GM19463 (cell line): ENCODE data around the gene PLA2G2E.

ENCODE experiments used
- ATAC-seq: cut with Tn5 transposase; IDR thresholded peaks from one replicate; pipeline ENCODE4 v1.9.1; 2021; ENCODE audit warnings: mild to moderate bottlenecking, moderate library complexity; ENCODE audit not compliant: unreplicated experiment

Gene PLA2G2E, protein sequence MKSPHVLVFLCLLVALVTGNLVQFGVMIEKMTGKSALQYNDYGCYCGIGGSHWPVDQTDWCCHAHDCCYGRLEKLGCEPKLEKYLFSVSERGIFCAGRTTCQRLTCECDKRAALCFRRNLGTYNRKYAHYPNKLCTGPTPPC

DNA sequence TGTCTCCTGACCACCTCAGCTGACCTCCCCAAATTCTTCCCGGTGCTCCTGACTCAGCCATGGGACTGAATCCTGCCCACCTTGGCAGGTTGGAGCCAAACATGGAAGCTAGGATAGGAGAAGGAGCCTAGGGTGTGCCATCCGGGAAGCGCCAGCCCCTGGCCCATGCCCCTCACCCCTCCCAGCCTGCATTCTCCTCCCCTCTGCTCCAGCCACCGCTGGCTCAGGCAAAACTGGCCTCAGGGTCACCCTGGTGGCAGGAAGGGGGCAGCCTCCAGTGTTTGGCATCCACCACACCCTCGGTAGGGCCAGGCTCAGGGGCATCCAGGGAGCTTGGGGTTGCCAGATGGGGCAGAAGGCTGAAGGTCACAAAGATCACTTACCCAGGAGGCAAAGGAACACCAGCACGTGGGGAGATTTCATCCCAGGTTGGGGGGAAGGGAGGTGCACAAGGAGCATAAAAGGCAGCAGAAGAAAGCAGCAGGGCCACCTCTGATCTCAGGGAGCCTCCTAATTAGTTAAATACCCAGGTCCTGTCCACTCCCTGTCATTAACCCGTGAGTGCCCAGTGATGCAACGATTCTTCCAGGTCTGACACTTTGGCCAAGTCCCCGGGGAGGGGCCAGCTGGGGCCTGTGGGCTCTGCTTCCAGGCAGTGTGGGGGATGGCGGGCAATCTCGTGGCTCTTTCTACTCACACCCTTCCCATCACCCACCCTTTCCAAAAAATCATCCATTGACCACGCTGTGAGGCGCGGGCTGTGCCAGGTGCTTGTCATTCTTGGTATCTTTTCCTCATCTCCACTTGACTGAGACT lies at the start of gene PLA2G2E:
Gene PLA2G2E, minus strand, starts transcription at position 481 of the 816 bp plus-strand sequence. Its CDS starts 58 bp downstream, at position 423.
- no peak for ATAC-seq

DNA sequence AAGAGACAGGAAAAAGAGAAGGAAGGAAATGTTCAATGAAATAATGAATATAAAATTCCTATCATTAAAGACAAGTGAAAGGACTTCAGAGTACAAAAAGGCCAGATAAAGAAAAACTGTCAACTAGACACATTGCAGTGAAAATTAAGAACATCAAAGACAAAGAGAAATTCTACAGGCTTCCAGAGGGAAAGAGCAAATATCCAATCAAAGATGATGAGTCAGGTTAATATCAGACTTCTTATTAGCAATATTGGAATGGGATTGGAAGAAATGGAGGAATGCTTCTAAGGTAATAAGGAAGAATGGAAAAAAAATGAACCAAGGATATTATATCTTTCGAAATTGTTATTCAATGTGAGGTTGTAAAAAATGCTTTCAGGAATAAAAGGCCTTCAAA lies 48.2 kb upstream of the PLA2G2E start:
- no peak for ATAC-seq

DNA sequence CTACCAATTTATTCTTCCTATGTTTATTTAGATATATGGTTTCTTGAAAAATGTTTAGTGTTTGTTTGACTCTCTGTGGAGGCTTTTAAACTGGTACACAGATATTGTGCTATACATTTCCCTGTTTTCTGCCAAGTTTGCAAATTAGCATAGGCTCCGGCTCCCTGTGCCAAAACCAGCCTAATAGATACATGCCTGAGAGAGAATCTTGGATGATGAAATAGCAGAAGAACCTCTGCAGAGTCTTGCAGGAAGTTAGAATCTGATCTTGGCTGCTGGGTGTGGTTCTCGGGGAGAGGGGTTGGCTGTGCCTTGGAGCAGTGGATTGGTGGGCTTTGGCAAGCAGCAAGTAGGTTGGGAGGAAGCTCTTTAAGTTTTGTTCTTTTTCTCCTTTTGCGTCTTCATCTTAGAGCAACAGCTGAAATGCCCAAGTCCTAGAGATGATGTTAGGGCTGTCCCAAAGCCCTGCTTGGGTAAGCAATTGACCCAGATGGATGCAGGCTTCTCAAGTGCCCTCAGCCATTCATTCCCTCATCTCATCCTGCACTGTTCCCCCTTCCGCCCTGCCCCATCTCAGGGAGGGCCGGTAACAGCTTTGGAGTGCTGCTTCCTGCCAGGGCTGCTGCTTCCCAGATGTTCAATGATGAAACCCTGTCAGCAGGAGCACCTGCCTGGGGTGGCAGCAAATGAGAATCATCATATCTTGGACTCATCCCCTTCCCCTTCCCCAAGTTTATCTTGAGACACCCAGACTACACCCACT lies 46.7 kb upstream of the PLA2G2E start:
- no peak for ATAC-seq

DNA sequence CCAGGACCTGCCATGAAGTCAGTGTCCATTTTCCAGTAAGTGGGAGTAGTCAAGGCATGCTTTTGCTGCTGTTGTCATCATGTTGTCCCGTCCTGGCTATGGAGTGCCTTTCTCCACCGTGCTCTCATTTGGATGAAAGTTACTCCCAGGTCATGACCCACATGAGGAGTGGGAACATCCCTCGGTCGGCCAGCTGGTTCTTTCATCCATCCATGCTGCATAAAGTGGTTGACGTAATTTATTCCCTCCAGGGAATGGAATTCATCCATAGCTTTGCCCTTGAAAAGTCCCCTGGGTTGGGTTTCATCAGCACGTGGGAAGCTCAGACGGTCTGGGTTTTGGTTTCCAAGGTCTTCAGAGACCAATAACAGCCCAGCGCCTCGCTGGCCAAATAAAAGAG lies 44.4 kb upstream of the PLA2G2E start:
- no peak for ATAC-seq

DNA sequence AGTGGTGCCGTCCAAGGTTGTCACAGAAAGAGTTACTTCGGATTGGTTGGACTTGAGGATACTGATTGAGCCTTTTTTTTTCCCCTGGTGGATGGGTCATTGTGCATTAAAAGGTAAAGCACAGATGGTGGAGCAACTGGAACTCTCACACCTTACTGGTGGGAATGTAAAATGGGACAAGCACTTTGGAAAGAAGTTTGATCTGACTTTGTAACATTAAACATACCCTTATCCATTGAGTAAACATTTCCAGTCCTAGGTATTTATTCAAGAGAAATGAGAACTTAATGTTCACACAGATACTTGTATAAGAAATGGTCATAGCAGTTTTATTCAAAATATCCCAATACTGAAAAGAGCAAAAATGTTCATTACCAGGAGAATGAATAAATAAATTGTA lies 41.1 kb upstream of the PLA2G2E start:
- ATAC-seq = no peak

DNA sequence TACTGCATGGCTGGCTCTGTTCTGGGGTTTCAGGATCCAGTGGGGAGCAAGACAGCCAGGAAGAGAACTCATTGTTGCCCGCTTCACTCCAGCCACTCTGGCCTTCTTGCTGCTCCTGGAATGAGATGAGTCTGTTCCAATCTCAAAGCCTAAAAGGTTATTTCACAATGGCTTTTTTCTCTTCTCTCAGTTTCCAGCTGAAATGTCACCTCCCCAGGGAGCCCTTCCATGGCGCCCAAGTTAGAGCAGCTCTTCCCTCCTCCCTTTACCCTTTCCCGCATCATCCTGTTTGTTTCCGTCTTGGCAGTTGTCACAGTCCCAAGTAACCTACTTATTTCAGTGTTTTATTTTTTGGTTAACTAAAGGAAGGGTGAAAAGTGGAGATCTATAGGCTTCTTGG lies 40.2 kb upstream of the PLA2G2E start:
- ATAC-seq = no peak

DNA sequence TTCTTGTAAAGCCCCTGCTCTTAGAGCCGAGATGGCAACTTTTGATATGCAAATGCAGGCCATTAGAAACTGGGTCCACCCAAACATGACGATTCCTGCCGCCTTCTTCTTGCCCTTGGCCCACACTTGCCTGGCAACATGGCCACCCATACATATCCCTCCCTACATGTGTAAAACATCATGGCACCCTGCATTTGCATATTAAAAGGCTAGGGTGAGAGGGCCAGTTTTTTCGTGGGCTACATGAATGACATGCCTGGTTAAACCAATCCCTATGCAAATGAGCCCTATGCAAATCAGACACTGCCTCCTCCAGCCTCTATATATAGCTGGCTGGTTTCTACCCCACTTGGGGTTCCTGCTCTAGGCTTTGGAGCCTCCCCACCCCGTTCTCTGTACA lies 37.2 kb upstream of the PLA2G2E start:
- ATAC-seq = no peak

DNA sequence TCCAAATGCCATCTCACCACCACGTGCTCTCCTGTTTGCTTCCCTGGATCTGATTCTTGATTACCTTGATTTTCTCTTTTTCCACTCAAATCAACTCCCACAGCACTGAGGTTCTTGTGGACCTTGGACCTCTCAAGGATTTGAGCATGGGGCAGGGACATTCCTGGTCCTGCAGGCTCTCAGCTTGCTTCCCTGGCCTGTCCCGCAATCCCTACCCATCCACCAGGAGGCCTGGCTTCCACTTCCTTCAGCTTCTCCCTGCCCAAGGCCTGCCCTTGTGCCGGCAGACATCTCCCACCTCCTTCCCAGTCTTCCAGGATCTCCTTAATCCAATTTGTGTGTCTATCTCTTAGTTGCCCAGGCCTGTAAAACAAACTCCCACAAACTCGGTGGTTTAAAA lies 34.4 kb upstream of the PLA2G2E start:
- no peak for ATAC-seq

DNA sequence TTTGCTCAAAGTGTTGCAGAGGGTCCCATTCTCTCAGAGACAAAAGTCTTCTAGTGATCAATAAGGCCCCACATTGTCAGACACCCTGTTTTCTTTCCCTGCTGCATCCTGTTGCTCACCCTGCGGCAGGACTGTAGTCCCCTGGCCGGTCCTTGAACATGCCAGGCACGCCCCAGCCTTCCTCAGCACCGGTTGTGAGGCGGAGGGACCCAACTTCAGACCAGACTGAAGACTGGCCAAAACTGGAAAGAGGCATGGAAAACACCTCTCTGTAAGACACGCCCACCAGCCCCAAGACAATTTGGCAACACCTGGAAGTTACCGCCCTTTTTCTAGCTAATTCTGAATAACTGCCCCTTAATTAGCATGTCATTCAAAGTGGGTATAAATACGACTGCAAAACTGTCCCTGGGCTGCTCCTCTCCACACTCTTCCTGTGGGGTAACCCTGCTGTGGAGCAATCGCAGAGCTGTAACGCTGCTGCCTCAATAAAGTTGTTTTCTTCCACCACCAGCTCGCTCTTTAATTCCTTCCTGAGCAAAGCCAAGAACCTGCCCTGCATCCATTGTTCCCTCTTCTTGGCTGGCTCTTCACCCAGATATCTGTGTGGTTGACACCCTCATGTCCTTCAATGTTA lies 32.2 kb upstream of the PLA2G2E start:
- no peak for ATAC-seq

DNA sequence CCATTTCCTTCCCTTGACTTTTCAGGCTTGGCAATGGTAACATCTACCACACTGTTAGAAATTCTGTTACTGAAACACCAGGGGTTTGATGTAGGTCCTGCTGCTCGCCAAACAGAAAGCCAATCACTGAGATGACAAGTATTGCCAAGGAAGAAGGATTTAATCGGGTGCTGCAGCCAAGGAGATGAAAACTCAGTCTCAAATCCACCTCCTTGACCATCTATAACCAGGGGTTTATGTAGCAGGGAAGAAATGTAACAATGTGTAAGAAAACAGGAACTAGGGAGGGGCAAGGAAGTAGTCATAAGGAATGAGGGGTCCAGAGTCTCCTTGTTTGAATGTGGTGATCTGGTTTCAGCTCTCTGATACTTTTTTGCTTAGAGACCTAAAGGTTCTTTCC lies 30.6 kb upstream of the PLA2G2E start:
- ATAC-seq = no peak

DNA sequence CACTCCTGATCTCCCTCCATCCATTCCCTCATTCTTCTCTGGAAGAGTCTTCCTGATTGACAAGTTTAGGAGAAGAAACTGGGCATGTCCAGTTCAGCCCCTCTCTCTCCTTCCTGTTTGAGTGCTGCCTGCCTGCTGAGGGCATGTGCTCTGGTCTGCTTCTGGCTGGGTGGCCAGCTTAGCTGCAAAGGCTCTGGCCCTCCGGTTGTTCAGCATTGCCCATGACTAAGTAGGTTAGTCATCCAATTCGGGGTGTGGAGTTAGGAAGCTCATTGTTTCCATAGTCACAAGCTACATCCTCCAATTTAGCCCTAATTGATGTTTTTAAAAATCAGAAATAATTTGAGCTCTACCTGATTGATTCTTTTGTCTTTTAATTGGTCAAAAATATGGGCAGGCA lies 25.6 kb upstream of the PLA2G2E start:
- ATAC-seq = no peak

DNA sequence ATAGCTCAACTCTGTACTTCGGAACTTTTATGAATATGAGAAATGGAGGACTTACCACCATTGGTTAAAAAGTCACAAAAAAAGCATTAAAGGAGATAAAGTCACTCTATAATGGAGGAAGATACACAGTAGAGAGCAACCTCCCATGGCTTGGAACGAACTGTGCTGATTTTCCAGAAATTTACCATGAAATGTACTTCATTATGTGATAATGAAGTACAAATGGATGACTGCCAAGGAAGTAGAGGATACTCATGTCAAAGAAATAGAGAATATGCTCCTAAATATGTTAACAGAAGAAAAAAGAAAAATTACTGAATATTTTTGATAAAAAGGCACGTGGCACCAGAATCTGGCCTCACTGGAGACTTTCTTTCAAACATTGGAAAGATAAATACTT lies 23.6 kb upstream of the PLA2G2E start:
- no peak for ATAC-seq

DNA sequence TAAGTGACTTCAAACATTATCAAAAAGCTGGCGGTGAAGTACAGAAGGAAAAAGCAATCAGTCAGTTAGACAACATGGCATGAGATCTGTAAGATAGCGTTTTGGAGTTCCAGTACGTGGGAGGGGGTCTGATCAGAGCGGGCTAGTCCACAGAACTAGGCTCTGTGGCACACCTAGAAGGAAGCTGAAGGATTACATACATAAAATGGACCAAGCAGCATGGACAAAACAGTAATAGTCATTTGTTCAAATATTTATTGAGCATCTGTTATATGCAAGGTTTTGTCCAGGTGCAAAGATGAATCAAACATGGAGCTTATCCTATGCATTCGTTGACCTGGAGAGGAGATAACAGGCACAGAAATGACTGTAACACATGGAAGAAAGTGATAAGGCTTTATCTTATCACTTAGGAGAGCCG lies 22.9 kb upstream of the PLA2G2E start:
- no peak for ATAC-seq

DNA sequence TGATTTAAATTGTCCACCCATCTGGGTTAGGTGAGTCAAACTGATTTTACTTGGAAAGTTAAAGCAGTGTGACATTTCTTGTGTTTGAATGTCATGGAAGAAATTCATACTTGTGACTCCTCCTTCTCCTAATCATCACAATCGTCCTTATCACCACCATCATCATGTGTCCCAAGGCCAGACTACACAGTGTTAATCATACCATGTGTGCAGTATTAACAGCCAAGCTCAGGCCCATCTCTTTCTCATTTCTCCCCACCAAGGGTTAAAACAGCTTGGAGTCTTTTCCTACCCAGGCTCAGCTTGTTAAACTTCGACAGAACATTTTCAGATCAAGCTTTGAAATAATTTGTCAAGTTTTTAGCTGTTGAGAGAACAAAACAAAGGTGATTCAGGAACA lies 22.5 kb upstream of the PLA2G2E start:
- no peak for ATAC-seq

DNA sequence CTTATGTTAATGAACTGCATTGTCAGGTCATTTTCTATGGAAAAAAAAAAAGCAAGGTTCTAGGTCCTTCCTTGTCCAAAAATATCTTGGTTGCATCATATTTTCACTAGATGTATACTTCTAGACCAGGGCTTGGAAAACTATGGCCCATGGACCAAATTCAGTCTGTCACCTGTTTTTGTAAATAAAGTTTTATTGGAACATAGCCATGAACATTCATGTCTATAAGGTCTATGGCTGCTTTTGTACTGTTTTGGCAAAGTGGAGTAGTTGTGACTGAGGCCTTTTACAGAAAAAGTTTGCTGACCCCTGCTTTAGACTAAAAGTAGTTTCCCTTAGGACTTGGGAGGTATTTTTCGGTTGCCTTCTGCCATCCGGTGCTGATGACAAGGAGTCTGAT lies 19.2 kb upstream of the PLA2G2E start:
- ATAC-seq = no peak

DNA sequence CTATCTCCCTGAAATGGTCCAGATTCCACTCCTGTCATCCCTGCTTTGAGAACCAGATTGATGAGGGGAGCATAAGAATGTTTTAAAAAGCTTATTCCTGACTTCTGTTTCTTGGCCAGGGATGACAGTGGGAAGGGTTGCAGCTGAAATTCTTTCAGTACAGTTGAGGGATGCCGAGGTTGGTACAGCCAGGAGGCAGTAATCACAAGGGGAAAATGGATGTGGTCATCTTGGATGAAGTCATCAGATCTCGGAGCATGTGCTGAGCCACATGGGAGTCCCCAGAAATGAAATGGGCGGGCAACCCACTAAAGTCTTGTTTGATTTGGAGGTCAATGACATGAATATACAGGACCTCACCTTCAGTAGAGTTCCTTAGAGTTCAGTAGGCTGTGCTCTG lies 18.7 kb upstream of the PLA2G2E start:
- no peak for ATAC-seq

DNA sequence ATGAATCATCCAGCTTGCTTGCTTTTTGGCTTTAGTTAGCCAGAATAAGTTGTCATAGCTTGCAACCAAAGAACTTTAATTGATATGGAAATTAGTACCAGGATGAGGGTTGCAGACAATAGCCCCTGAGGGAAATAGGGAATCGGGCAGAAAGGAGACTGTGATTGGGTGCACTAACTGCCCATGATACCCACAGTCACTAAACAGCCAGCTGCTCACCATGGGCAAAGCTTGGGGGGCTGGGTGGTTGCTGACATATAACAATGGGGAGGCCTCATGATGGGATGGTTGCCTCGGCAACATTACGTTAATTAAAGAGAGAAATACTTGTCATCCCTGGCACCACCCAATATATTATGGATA lies 17.8 kb upstream of the PLA2G2E start:
- ATAC-seq = no peak

DNA sequence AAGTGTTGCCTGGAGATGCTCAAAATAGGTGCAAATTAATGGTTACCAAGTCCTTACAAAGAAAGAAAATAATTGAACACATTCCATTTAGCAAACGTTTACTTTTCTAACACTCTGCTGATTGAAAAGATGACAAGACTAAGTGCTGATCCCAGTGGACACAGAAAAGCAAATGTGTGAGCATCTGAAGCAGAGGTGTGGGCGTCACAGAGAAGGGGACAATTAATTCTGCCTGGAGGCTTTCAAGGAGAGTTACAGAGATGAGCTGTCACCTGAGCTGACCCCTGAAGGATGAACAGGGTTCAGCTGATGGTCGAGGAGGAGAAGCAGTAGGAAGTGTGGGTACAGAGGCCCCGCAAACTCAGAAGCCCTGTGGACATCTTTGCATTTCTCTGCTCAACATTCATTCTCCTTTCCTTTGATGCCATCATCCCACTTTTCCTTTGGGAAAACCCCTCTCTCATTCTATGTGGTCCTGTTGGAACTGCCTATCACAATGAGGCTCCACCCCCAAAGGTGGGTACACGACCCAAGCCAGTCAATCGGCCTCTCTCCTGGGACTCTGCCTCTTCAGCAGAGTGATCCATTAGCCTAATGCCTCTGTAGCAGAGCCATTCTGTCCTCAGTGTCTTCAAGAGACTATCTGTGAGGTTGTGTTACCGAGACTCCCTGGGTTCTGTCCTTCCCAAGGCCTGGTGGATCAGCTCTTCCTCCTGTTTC lies 17.2 kb upstream of the PLA2G2E start:
- no peak for ATAC-seq

DNA sequence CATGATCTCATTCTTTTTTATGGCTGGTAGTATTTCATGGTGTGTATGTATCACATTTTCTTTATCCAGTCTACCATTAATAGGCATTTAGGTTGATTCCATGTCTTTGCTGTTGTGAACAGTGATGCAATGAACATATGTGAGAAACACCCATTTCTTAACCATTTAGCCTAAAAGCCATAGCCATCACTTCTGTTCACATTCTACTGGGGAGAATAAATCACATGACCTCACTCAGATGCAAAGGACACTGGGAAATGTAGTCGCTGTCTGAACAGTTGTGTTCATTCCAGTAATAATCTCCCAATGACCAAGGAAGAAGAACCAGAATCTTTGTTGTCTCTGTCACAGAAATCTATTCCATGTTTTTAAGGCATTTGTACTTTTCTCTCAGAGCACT lies 15.1 kb upstream of the PLA2G2E start:
- no peak for ATAC-seq

DNA sequence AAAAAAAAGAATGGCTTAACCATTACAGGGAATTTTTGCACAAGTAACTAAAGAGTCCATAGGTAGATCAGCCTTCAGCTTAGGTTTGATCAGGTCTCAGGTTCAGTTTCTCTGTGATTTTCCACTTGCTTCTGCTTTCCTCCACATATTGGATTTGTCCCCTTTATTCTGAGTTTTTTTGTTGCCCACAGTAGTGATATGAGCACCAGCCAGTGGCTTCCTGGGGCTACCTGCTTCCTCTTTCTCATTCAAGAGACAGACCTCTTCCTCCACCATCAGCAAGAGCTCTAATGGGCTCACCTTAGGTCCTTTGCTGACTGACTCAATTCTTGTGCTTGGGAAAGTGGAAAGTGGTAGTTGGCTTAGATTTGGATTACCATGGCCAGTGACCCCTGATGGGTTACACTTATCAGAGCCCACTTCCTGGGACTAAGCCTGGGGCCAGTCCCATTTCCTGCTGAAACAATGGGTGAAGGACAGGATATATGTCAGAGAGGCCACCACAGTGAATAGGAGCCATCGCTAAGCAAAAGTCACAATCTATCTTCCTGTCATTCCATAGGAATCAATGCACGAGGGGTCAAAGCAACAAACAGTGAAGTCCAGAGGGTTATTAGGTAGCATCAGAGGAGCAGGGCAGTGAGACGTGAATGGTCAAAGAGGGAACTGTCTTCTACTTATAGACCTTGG lies 12.8 kb upstream of the PLA2G2E start:
- no peak for ATAC-seq
